GM18907 (cell line): ENCODE measurements around the gene SLC45A1.

ENCODE experiments used
- ATAC-seq: cut with Tn5 transposase; IDR thresholded peaks from one replicate; pipeline ENCODE4 v1.9.1; 2021; ENCODE audit warnings: mild to moderate bottlenecking, moderate library complexity; ENCODE audit not compliant: unreplicated experiment

SLC45A1 gene

GRCh38 chr1:8334106-8334851 lies 16.4 kb downstream of the SLC45A1 start:
- ATAC-seq: no peak

- ATAC-seq: no peak
Measured at GRCh38 chr1:8335246-8335645, 17.3 kb downstream of the SLC45A1 start.

- no peak for ATAC-seq
Measured at GRCh38 chr1:8337776-8338525, 20.0 kb downstream of the SLC45A1 start.

DNA sequence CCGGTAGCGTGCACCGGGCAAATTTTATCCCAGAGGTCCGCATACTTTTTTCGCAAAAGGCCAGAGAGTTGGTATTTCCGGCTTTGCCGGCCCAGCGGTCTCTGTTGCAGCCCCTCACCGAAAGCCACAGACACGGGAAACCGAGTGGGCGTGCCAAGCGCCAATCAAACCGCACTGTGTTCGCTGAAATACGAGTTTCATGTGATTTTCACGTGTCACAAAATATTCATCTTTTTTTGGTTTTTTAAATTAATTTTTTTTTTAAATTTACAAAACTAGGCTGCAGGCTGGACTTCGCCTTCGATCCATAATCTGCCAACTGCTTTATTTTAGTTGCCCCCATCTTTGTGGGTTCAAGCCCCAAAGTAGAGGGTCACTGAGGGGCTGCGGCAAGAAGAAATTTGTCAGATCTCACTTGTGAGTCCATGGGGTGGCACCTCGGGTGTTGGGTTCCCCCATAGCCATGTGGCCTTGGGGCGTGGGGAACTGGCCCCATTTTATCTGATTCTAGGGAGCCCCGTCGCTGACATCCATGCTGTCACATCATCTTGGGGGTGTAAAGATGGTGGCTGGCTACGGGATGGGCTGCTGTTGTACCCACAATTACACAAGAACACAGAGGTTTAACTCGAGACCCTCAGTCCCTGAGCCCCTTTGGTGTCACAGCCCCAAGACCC lies 20.8 kb downstream of the SLC45A1 start:
- ATAC-seq: no peak

GRCh38 chr1:8339203-8339600 lies 21.3 kb downstream of the SLC45A1 start:
- no peak for ATAC-seq

GRCh38 chr1:8340448-8340847 lies 22.5 kb downstream of the SLC45A1 start:
- no peak for ATAC-seq

DNA sequence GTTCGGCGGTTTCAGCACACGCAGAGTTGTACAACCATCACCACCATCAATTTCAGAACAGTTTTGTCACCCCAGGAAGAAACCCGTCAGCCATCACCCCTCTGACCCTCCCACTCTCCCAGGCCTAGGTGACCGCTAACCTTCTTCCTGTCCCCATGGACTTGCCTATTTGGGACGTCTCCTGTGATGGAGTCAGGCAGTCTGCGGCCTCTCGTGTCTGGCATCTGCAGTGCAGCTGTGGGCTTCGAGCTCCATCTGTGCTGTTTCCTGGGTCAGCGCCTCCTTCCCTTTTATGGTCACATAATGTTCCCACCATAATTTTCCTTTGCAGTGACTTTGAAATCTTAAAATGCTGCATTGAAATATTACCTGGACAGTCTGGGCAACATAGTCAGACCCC lies 24.4 kb downstream of the SLC45A1 start:
- no peak for ATAC-seq

DNA sequence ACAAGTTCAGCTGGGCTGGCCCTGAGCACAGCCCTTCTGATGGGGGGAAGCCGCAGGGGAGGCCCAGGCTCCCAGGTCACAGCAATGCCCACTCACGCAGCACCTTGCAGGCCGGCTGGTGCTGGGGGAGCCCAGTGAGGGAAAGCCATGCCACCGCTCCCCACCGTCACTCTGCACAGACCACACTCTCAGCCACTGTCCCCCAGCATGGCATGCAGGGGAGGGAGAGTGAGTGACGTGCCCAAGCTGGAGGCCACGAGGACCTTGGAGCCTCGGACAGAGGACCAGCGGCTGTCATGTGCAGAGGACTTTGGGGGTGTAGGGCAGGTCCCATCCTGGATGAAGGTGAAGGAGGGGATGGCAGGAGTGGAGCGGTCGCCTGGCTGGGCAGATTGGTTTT lies 25.1 kb downstream of the SLC45A1 start:
- ATAC-seq: no peak

DNA sequence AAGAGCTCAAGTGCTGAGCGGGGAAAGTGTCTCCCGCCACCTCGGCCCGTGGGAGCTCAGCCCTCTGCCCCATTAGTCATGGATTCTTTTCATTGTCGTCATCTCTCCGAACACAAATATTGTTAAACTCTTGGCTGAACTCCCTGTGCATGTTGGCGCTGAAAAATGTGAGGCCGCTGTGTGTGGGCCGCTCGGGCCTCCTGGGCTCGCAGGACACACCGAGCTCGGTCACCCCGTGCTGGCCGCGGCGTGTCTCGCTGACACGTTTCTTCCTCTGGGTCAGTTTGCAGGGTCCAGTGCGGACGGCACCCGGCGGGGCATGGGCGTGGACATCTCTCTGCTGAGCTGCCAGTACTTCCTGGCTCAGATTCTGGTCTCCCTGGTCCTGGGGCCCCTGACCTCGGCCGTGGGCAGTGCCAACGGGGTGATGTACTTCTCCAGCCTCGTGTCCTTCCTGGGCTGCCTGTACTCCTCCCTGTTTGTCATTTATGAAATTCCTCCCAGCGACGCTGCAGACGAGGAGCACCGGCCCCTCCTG lies 25.6 kb downstream of the SLC45A1 start:
- no peak for ATAC-seq

DNA sequence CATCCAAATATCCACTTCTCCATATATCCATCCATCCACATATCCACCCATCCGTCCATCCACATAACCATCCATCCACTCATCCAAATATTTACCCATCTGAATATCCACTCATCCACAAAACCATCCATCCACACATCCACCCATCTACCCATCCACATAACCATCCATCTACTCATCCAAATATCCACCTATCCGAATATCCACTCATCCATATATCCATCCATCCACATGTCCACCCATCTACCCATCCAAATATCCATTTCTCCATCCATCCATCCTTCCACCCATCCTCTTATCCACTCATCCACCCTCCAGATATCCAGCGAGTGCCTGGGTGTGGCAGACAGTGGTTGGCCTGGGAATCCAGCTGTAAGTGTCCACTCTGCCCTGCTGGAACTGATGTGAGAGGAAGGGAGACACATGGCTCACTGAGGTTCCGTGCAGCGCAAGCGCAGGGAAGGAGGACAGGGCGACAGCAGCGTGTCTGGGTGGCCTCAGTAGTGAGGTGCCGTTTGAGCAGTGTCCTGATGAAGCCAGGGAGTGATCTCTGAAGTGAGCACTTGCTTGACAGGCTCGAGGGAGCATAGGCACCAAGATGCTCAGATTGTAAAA lies 27.1 kb downstream of the SLC45A1 start:
- no peak for ATAC-seq

- ATAC-seq: no peak
Measured at GRCh38 chr1:8345621-8346415, 27.9 kb downstream of the SLC45A1 start.

- no peak for ATAC-seq
Measured at GRCh38 chr1:8347635-8348034, 29.7 kb downstream of the SLC45A1 start.

DNA sequence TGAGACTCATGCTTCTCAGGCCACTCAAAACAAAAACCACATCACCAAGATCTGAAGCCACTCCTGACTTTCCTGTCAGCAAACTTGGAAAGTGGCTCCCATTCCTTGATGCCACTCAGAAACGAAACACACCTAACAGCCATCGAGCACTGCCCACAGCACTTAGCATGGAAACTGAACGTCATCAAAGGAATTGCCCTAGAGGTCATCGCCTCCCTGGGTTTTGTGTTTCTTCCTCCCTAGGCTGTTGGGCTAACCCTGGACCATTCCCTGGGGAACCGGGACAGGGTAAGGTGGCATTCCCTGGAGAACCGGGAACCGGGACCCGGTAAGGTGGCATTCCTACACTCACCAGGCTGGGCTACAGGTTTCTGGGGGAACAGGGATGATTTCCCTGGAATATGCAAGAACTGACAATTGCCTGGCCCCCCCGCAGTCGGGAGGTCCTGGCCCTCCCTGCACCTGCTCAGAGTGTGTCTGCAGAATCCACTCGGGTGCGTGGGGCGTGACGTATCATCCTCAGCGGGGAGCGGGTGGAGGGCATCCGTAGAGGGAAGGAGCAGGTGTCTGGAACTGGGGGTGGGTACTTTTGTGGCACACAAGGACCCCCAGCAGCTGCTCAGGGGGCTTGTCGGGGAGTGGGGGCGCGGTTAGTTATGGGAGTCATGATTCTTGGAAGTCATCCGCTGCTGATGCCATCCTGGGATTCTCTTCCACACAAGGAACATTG lies 30.3 kb downstream of the SLC45A1 start:
- ATAC-seq: no peak

DNA sequence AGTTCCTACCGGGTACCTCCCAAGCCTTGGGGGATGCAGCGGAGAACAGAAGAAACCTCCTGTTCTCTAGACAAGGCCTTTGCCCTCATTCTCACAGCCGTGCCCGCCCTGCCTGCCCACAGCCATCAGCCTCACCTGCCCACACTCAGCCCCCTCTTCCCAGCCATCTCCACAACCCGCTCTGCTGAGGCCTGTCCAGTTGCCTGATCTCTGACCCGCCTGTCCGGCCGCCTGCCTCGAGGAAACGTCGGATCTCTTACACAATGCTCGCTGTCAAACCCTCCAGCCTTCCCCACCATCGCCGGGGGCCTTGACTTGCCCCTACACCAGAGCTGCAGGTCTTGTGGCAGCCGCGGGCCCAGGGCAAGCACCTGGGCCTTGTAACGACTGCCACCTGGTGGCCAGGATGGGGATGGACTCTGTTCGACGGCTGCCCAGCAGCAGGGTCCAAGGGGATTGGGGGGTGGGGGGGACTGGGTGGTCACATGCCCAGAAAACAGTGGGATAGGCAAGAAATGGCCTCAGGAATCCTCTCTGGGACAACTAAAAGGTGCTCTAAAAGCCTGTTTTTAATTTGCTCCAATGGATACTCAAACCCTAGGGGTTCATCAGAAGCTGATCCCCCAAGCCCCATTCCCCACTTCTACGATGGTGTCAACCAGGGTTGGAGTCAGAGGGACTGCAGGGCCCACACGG lies 31.0 kb downstream of the SLC45A1 start:
- no peak for ATAC-seq

DNA sequence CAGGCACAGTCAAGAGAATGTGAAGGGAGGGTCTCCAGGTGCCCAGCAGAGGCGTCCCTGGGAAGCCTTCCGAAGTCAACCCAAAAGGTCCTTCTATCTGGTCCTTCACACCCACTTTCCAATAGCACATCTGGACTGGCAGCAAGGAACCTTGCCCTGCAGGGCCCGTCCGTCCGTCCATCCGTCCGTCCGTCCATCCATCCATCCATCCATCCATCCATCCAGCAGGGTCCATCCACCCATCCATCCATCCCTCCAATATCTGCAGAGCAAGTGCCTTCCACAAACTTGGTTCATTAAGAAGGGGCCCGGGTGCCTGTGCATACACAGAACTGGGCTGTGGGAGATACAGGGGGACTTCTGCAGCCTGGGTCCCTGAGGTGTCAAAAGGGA lies 31.6 kb downstream of the SLC45A1 start:
- no peak for ATAC-seq

DNA sequence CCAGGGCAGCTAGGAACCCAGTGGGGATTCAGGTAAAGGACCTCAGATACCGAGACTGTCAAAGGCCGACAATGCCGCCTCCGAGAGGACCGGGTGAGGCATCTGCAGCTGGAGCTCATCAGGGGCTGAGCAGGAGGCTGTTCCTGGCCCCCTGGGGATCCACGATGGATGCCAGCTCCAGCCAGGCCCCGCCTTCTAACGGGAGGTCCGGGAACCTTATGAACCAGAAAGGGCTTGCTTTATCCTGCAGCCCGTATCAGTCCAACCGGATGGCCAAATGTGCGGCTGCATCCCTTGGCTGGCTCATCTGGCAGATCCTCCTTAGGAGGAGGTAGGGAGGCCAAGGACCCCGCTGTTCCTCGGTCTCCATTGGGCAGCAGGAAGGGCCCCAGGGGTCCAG lies 32.0 kb downstream of the SLC45A1 start:
- no peak for ATAC-seq

- no peak for ATAC-seq
Measured at GRCh38 chr1:8350914-8351684, 33.2 kb downstream of the SLC45A1 start.

GRCh38 chr1:8351693-8352470 lies 34.0 kb downstream of the SLC45A1 start:
- ATAC-seq: no peak
